GM23338 (cell line): ENCODE measurements around the gene TERB1. TPM values are rescaled to one million over a fixed set of nuclear protein-coding genes. Genes with fewer than 3 reads are reported as not detected.

Experiments used
- ATAC-seq: fragments of 200-7000 bp; cut with Tn5 transposase; 3 replicates; pipeline ENCODE4 v1.9.1; 2020
- DNase-seq: peaks from one replicate; pipeline ENCODE4 v3.0.0-alpha.2; 2015; ENCODE audit warnings: low spot score
- H2AFZ ChIP-seq: fragments of 200-600 bp; sonication (generic); 2 replicates; pipeline ENCODE4 v1.8.0; 2016; ENCODE audit warnings: antibody characterized with exemption, mild to moderate bottlenecking, moderate library complexity
- H3F3A ChIP-seq: fragments of 200-600 bp; sonication (generic); replicated peaks from 2 replicates; pipeline ENCODE4 v1.8.0; 2017; ENCODE audit warnings: antibody characterized with exemption, mixed run types, low read depth
- H3K27ac ChIP-seq: fragments of 200-600 bp; sonication (generic); 2 replicates; pipeline ENCODE4 v1.6.1; 2016; ENCODE audit warnings: low read depth
- H3K27me3 ChIP-seq: fragments of 200-600 bp; sonication (generic); 2 replicates; pipeline ENCODE4 v1.8.0; 2016; ENCODE audit warnings: mild to moderate bottlenecking, mixed run types, moderate library complexity; ENCODE audit not compliant: insufficient read depth
- H3K36me3 ChIP-seq: fragments of 200-600 bp; sonication (generic); 2 replicates; pipeline ENCODE4 v1.8.0; 2016; ENCODE audit warnings: mild to moderate bottlenecking; ENCODE audit not compliant: insufficient read depth
- H3K4me1 ChIP-seq: fragments of 200-600 bp; sonication (generic); 2 replicates; pipeline ENCODE4 v1.8.0; 2016; ENCODE audit warnings: mild to moderate bottlenecking, moderate library complexity; ENCODE audit not compliant: insufficient read depth
- H3K4me2 ChIP-seq: fragments of 200-600 bp; sonication (generic); 2 replicates; pipeline ENCODE4 v1.7.1; 2017; ENCODE audit warnings: mixed run types
- H3K4me3 ChIP-seq: fragments of 200-600 bp; sonication (generic); 2 replicates; pipeline ENCODE4 v1.6.1; 2016; ENCODE audit warnings: mixed run types
- H3K79me2 ChIP-seq: fragments of 200-600 bp; sonication (generic); replicated peaks from 2 replicates; pipeline ENCODE4 v1.8.0; 2017; ENCODE audit warnings: mild to moderate bottlenecking; ENCODE audit not compliant: insufficient read depth
- H3K9me2 ChIP-seq: fragments of 200-600 bp; sonication (generic); 2 replicates; pipeline ENCODE4 v1.8.0; 2017; ENCODE audit not compliant: insufficient read depth
- H4K20me1 ChIP-seq: fragments of 200-600 bp; sonication (generic); replicated peaks from 2 replicates; pipeline ENCODE4 v1.8.0; 2017; ENCODE audit warnings: mild to moderate bottlenecking; ENCODE audit not compliant: insufficient read depth
- H3K27ac Mint-ChIP-seq: 2 replicates; pipeline ENCODE4 v1.8.0; 2020; ENCODE audit warnings: inconsistent platforms, mild to moderate bottlenecking, moderate library complexity, mixed read lengths
- H3K27me3 Mint-ChIP-seq: 3 replicates; pipeline ENCODE4 v1.8.0; 2022; ENCODE audit warnings: low read depth, mild to moderate bottlenecking, moderate library complexity, mixed read lengths, inconsistent platforms; ENCODE audit not compliant: insufficient read depth, poor library complexity
- H3K36me3 Mint-ChIP-seq: 3 replicates; pipeline ENCODE4 v1.8.0; 2021; ENCODE audit warnings: low read depth, mild to moderate bottlenecking, inconsistent platforms, moderate library complexity, mixed read lengths
- H3K4me1 Mint-ChIP-seq: 3 replicates; pipeline ENCODE4 v1.8.0; 2020; ENCODE audit warnings: mild to moderate bottlenecking, inconsistent platforms, mixed read lengths
- H3K4me3 Mint-ChIP-seq: 3 replicates; pipeline ENCODE4 v1.8.0; 2021; ENCODE audit warnings: moderate library complexity, mild to moderate bottlenecking, inconsistent platforms, mixed read lengths
- H3K9me3 Mint-ChIP-seq: 3 replicates; pipeline ENCODE4 v1.8.0; 2020; ENCODE audit warnings: moderate library complexity, mild to moderate bottlenecking, inconsistent platforms, mixed read lengths
- EZH2 ChIP-seq: fragments of 200-600 bp; sonication (generic); IDR thresholded peaks from one replicate; pipeline ENCODE4 v1.8.0; 2017; ENCODE audit warnings: antibody characterized with exemption, mild to moderate bottlenecking, low read depth; ENCODE audit not compliant: unreplicated experiment
- EZH2phosphoT487 ChIP-seq: fragments of 200-600 bp; sonication (generic); IDR thresholded peaks from one replicate; pipeline ENCODE4 v1.8.1; 2018; ENCODE audit warnings: antibody characterized with exemption; ENCODE audit not compliant: unreplicated experiment
- JUNB ChIP-seq: IDR thresholded peaks from one replicate; pipeline ENCODE4 v1.6.1; 2016; ENCODE audit warnings: antibody characterized with exemption; ENCODE audit not compliant: unreplicated experiment
- REST ChIP-seq: IDR thresholded peaks from one replicate; pipeline ENCODE4 v1.6.1; 2018; ENCODE audit warnings: antibody characterized with exemption; ENCODE audit not compliant: unreplicated experiment
- STAT1 ChIP-seq: IDR thresholded peaks from one replicate; pipeline ENCODE4 v1.6.1; 2016; ENCODE audit warnings: antibody characterized with exemption; ENCODE audit not compliant: unreplicated experiment
- ZNF114 ChIP-seq: fragments of 250-450 bp; sonication (Bioruptor Pico); IDR thresholded peaks from 2 replicates; pipeline ENCODE4 v1.5.0; 2020; ENCODE audit warnings: mild to moderate bottlenecking, moderate library complexity
- ZNF331 ChIP-seq: fragments of 250-450 bp; sonication (Bioruptor Pico); IDR thresholded peaks from 2 replicates; pipeline ENCODE4 v1.5.0; 2020; ENCODE audit warnings: low read depth, mild to moderate bottlenecking, moderate library complexity
- polyA plus RNA-seq: library from polyadenylated mRNA; unstranded; fragments of >200 nt; fragmentation: Nextera tagmentation; extraction: Ambion mirVana; gene quantifications from 2 replicates; pipeline ENCODE4 v1.2.1, GENCODE V29; 2016
- total RNA-seq: library from RNA; depleted of rRNA; stranded (reverse); fragments of >200 nt; shearing (Covaris generic); gene quantifications from 2 replicates; pipeline ENCODE4 v1.2.3, GENCODE V29; 2014

Gene TERB1
- total and polyA plus RNA-seq, 2 experiments from 2014 or later: not detected

DNA sequence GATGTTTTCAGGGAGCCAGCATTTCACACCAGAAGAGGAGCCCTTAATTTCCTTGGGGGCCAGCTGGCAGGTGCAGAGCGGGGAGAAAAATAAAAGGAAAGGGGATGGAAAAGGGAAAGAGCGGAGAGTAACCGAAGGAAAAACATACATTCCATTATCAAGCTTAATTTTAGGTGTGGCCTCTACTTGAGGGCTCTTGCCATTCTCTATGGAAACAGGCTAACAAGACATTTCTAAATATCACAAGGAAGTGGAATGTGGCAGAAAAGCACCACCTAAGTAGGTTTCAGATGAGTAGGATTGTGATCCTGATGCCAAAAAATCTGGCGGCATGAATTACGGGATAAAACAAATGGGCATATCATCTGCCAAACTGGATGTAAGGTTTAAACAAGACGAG is 49.0 kb downstream of the TERB1 start:
- no peak for DNase-seq
- peak overlapping the region; percentile 98; the same call in 1 of the 2 replicates for H3K4me3 ChIP-seq
- H3K79me2 ChIP-seq: peaks cover 40% of the 10 kb centered on the region

DNA sequence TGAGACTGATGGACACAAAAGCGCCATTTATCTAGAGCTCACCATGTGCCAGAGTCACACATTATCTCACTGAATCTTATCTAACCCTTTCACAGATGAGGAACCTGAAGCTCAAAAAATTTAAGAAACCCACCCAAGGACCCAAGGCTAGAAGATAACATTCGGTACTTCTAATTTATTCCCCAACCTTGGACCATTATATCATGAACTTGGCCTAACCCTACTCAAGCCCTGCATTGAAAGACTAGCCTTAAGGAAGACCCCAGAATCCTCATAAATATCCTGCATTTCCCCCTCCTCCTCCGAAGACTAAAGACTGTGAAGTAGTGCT is 49.4 kb downstream of the TERB1 start:
- Histone ChIP-seq H3K4me2 (peak overlapping the region; percentile 61; the same call in 1 of the 2 replicates), H3K4me3 (peak overlapping the region; percentile 98; the same call in 1 of the 2 replicates), H3K9me2 (no peaks in the 10 kb centered on the region), H3K27ac (no peak overlapping the region), H3K36me3 (peaks cover 21% of the 10 kb centered on the region), H4K20me1 (peaks cover 30% of the 10 kb centered on the region), H3K4me1 (peaks cover 10% of the 10 kb centered on the region), H3F3A (no peaks in the 10 kb centered on the region; the same call in 1 of the 2 replicates), H2AFZ (peak overlapping the region; percentile 94), H3K27me3 (no peaks in the 10 kb centered on the region), H3K79me2 (peaks cover 44% of the 10 kb centered on the region)
- Mint-ChIP-seq H3K4me1 (peaks cover 22% of the 10 kb centered on the region), H3K27ac (peak overlapping the region; percentile 92), H3K27me3 (peaks cover 2% of the 10 kb centered on the region), H3K9me3 (no peaks in the 10 kb centered on the region), H3K36me3 (peaks cover 38% of the 10 kb centered on the region), H3K4me3 (peak overlapping the region; percentile 91)
- TF ChIP-seq ZNF114 (CRISPR knock-in tag) (peak; percentile 18; the same call in 1 of the 2 replicates), STAT1 (no peak), EZH2 (no peak)
- DNase-seq (no peak), ATAC-seq (no peak)

More for the DNA sequence above, 49.0 kb downstream of the TERB1 start:
- no peak overlapping the region for H3K27ac ChIP-seq
- H3K4me1 Mint-ChIP-seq: peaks cover 22% of the 10 kb centered on the region
- ATAC-seq: no peak
- H3K9me3 Mint-ChIP-seq: no peaks in the 10 kb centered on the region
- peaks cover 10% of the 10 kb centered on the region for H3K4me1 ChIP-seq
- no peaks in the 10 kb centered on the region for H3K9me2 ChIP-seq
- peaks cover 30% of the 10 kb centered on the region for H4K20me1 ChIP-seq
- no peaks in the 10 kb centered on the region; the same call in 1 of the 2 replicates for H3F3A ChIP-seq
- no peaks in the 10 kb centered on the region for H3K27me3 ChIP-seq
- no peak for TF ChIP-seq EZH2phosphoT487
- no peak for TF ChIP-seq ZNF331 (CRISPR knock-in tag)
- no peak for TF ChIP-seq REST
- no peak for TF ChIP-seq JUNB
- no peak for TF ChIP-seq ZNF114 (CRISPR knock-in tag)
- peak overlapping the region; percentile 91 for H3K4me3 Mint-ChIP-seq
- peak overlapping the region; percentile 92 for H3K27ac Mint-ChIP-seq
- 0 out of 2 replicates have a peak overlapping the region, but pooled peaks have one; percentile 61 for H3K4me2 ChIP-seq
- peaks cover 2% of the 10 kb centered on the region for H3K27me3 Mint-ChIP-seq
- H3K36me3 ChIP-seq: peaks cover 19% of the 10 kb centered on the region
- H3K36me3 Mint-ChIP-seq: peaks cover 34% of the 10 kb centered on the region
- peak overlapping the region; percentile 94 for H2AFZ ChIP-seq
